SW 1271 (cell line): ENCODE results near the gene STK40.

Experiments used
- DNase-seq, 2 experiments: peaks; one replicate each; lab custom pipeline; 2025; lab: John Stamatoyannopoulos, UW

STK40 gene

GRCh38 chr1:36343651-36344394 is 41.9 kb downstream of the STK40 start:
- DNase-seq = no peak

GRCh38 chr1:36342426-36343185 is 43.1 kb downstream of the STK40 start:
- DNase-seq = peak; percentile 44 to 46

GRCh38 chr1:36341626-36342320 is 44.0 kb downstream of the STK40 start:
- no peak for DNase-seq

- DNase-seq = no peak
Observed at GRCh38 chr1:36339615-36340014, 46.1 kb downstream of the STK40 start.

GRCh38 chr1:36339215-36339614 is 46.5 kb downstream of the STK40 start:
- DNase-seq = no peak

- DNase-seq = no peak
Observed at GRCh38 chr1:36337830-36338229, 47.9 kb downstream of the STK40 start.

GRCh38 chr1:36330940-36331339 is 54.8 kb downstream of the STK40 start:
- DNase-seq = no peak

- no peak for DNase-seq
Observed at GRCh38 chr1:36329817-36330216, 55.9 kb downstream of the STK40 start.

- DNase-seq = no peak
Observed at GRCh38 chr1:36328713-36329112, 57.0 kb downstream of the STK40 start.

- DNase-seq = no peak
Observed at GRCh38 chr1:36328088-36328480, 57.6 kb downstream of the STK40 start.

GRCh38 chr1:36327421-36328087 is 58.2 kb downstream of the STK40 start:
- no peak for DNase-seq

GRCh38 chr1:36326499-36326898 is 59.2 kb downstream of the STK40 start:
- no peak for DNase-seq

- DNase-seq = no peak
Observed at GRCh38 chr1:36324353-36324703, 61.4 kb downstream of the STK40 start.

- DNase-seq = peak in 1 of 2 experiments; percentile 29
Observed at GRCh38 chr1:36323636-36324352, 61.9 kb downstream of the STK40 start, which contains the start of gene EVA1B. Gene EVA1B, minus strand, starts transcription at chr1:36323645. Its CDS starts 608 bp downstream, at chr1:36323037.

GRCh38 chr1:36322786-36323635 is 62.7 kb downstream of the STK40 start:
- no peak for DNase-seq

GRCh38 chr1:36322041-36322785 is 63.5 kb downstream of the STK40 start:
- DNase-seq = no peak

- DNase-seq = no peak
Observed at GRCh38 chr1:36321119-36321951, 64.4 kb downstream of the STK40 start.

- no peak for DNase-seq
Observed at GRCh38 chr1:36320767-36321118, 65.0 kb downstream of the STK40 start.

GRCh38 chr1:36320291-36320761 is 65.4 kb downstream of the STK40 start:
- no peak for DNase-seq
